Uterus (tissue), 2 donors: ENCODE results near the gene SBNO2.

Source experiments
- CTCF ChIP-seq, 4 experiments: fragments of 200-600 bp in 2 of 4; fragments of 450-650 bp in 2 of 4; sonication (generic) in 2 of 4; IDR thresholded peaks; one replicate each; pipeline ENCODE4 v1.5.1; 2016 to 2019; ENCODE audit warnings: antibody characterized with exemption in 4 of 4, mild to moderate bottlenecking in 2 of 4, moderate library complexity in 1 of 4
- POLR2A ChIP-seq, 2 donors: fragments of 450-650 bp; IDR thresholded peaks; one replicate each; pipeline ENCODE4 v1.6.1; 2016; ENCODE audit warnings: antibody characterized with exemption in 2 of 2, mild to moderate bottlenecking in 1 of 2, moderate library complexity in 1 of 2

GRCh38 chr19:1169411-1169791, 4.7 kb downstream of the SBNO2 start:
- TF ChIP-seq POLR2A (IDR thresholded peaks at IDR 0.05), result no peak
- TF ChIP-seq CTCF (IDR thresholded peaks at IDR 0.05), result no peak
